Measurements from ENCODE around the gene ANTXR1.
A peak's percentile ranks its signal among the peaks of the same experiment; 100 is the strongest.
"Not testable (repeated sequence)": the region's sequence is repeated elsewhere in the genome, so short reads cannot be mapped to it uniquely, and the experiment has no call there.

The ANTXR1 gene

GRCh38 chr2:69165091-69165880 lies 152.3 kb downstream of the ANTXR1 start:
- DNase-seq (ENCODE audit: low spot score) = peak; percentile 19

- DNase-seq (ENCODE audit: low spot score) = no peak
These were observed 153.5 kb downstream of the ANTXR1 start for GRCh38 chr2:69166465-69166811.

- no peak for DNase-seq (ENCODE audit: low spot score)
These were observed 154.0 kb downstream of the ANTXR1 start for GRCh38 chr2:69166812-69167468.

GRCh38 chr2:69167469-69167822 lies 154.5 kb downstream of the ANTXR1 start:
- no peak for DNase-seq (ENCODE audit: low spot score)

- no peak for DNase-seq (ENCODE audit: low spot score)
These were observed 155.3 kb downstream of the ANTXR1 start for GRCh38 chr2:69168144-69168813.

- no peak for DNase-seq (ENCODE audit: low spot score)
These were observed 156.1 kb downstream of the ANTXR1 start for GRCh38 chr2:69168950-69169654.

- no peak for DNase-seq (ENCODE audit: low spot score)
These were observed 156.8 kb downstream of the ANTXR1 start for GRCh38 chr2:69169655-69170389.

GRCh38 chr2:69170661-69171060 lies 157.7 kb downstream of the ANTXR1 start:
- DNase-seq (ENCODE audit: low spot score) = no peak

- no peak for DNase-seq (ENCODE audit: low spot score)
These were observed 158.3 kb downstream of the ANTXR1 start for GRCh38 chr2:69171116-69171896.

- no peak for DNase-seq (ENCODE audit: low spot score)
These were observed 159.0 kb downstream of the ANTXR1 start for GRCh38 chr2:69171897-69172525.

GRCh38 chr2:69173706-69174105 lies 160.7 kb downstream of the ANTXR1 start:
- no peak for DNase-seq (ENCODE audit: low spot score)

- DNase-seq (ENCODE audit: low spot score) = not testable (repeated sequence)
These were observed 161.2 kb downstream of the ANTXR1 start for GRCh38 chr2:69174211-69174610.

- DNase-seq (ENCODE audit: low spot score) = no peak
These were observed 163.1 kb downstream of the ANTXR1 start for GRCh38 chr2:69175790-69176715.

- no peak for DNase-seq (ENCODE audit: low spot score)
These were observed 164.2 kb downstream of the ANTXR1 start for GRCh38 chr2:69177063-69177771.

GRCh38 chr2:69177785-69178636 lies 165.0 kb downstream of the ANTXR1 start:
- no peak for DNase-seq (ENCODE audit: low spot score)

GRCh38 chr2:69178756-69179155 lies 165.8 kb downstream of the ANTXR1 start:
- no peak for DNase-seq (ENCODE audit: low spot score)

- no peak for DNase-seq (ENCODE audit: low spot score)
These were observed 167.2 kb downstream of the ANTXR1 start for GRCh38 chr2:69180227-69180626.

- no peak for DNase-seq (ENCODE audit: low spot score)
These were observed 168.0 kb downstream of the ANTXR1 start for GRCh38 chr2:69180974-69181373.

Measured in cerebellar cortex (tissue), 1 donor.